WTC11 (cell line): ENCODE measurements around the gene SLC10A3. TPM values are rescaled to one million over a fixed set of nuclear protein-coding genes. Genes with fewer than 3 reads are reported as not detected.
A peak's percentile ranks its signal among the peaks of the same experiment; 100 is the strongest.

Experiments
- CBFB ChIP-seq: sonication (generic); formaldehyde crosslinking; IDR thresholded peaks from 2 replicates; pipeline ENCODE4 v1.8.1; 2022; ENCODE audit warnings: mild to moderate bottlenecking, low read depth, missing genetic modification reagents
- CDX4 ChIP-seq: fragments of 250-450 bp; sonication (Bioruptor Pico); IDR thresholded peaks from 2 replicates; pipeline ENCODE4 v1.9.0; 2021; ENCODE audit warnings: moderate library complexity, mild to moderate bottlenecking, inconsistent platforms, borderline replicate concordance
- ETV6 ChIP-seq: sonication (generic); formaldehyde crosslinking; IDR thresholded peaks from 2 replicates; pipeline ENCODE4 v1.8.1; 2022; ENCODE audit warnings: mild to moderate bottlenecking, missing genetic modification reagents
- FOXK1 ChIP-seq: sonication (generic); formaldehyde crosslinking; IDR thresholded peaks from 2 replicates; pipeline ENCODE4 v1.8.0; 2022; ENCODE audit warnings: mild to moderate bottlenecking, moderate library complexity, missing genetic modification reagents
- NR1H2 ChIP-seq: sonication (generic); formaldehyde crosslinking; IDR thresholded peaks from 2 replicates; pipeline ENCODE4 v1.9.0; 2021; ENCODE audit warnings: mild to moderate bottlenecking, moderate library complexity, missing genetic modification reagents
- PRDM15 ChIP-seq: sonication (generic); formaldehyde crosslinking; IDR thresholded peaks from 2 replicates; pipeline ENCODE4 v1.8.0; 2022; ENCODE audit warnings: missing genetic modification reagents
- PRRX2 ChIP-seq: fragments of 250-450 bp; sonication (Bioruptor Pico); IDR thresholded peaks from 2 replicates; pipeline ENCODE4 v1.8.0; 2021; ENCODE audit warnings: mild to moderate bottlenecking
- RORB ChIP-seq: fragments of 250-450 bp; sonication (Bioruptor Pico); IDR thresholded peaks from 2 replicates; pipeline ENCODE4 v1.9.0; 2021; ENCODE audit warnings: mild to moderate bottlenecking
- SOX15 ChIP-seq: fragments of 250-450 bp; sonication (Bioruptor Pico); IDR thresholded peaks from 2 replicates; pipeline ENCODE4 v1.9.0; 2021; ENCODE audit warnings: mild to moderate bottlenecking
- SP1 ChIP-seq: sonication (generic); formaldehyde crosslinking; conservative IDR thresholded peaks from 2 replicates; pipeline ENCODE4 v1.8.1; 2022; ENCODE audit warnings: missing genetic modification reagents
- TP53 ChIP-seq: sonication (generic); formaldehyde crosslinking; IDR thresholded peaks from 2 replicates; pipeline ENCODE4 v1.8.1; 2023; ENCODE audit warnings: mild to moderate bottlenecking, missing genetic modification reagents
- ZNF281 ChIP-seq: sonication (generic); formaldehyde crosslinking; IDR thresholded peaks from 2 replicates; pipeline ENCODE4 v1.8.0; 2023; ENCODE audit warnings: mild to moderate bottlenecking, missing genetic modification reagents
- ZNF512 ChIP-seq: sonication (generic); formaldehyde crosslinking; IDR thresholded peaks from 2 replicates; pipeline ENCODE4 v1.8.1; 2022; ENCODE audit warnings: missing genetic modification reagents, borderline replicate concordance
- total RNA-seq: library from RNA; stranded (reverse); gene quantifications from 3 replicates; pipeline ENCODE4 v1.2.3, GENCODE V29; 2021
- TF ChIP-seq, protein P1 (sequence below): fragments of 200-600 bp; IDR thresholded peaks from 2 replicates; pipeline ENCODE4 v1.8.0; 2022; ENCODE audit warnings: antibody characterized with exemption
- TF ChIP-seq, protein P2 (sequence below): sonication (generic); formaldehyde crosslinking; IDR thresholded peaks from 2 replicates; pipeline ENCODE4 v1.8.1; 2022; ENCODE audit warnings: mild to moderate bottlenecking, missing genetic modification reagents, moderate library complexity, borderline replicate concordance
- TF ChIP-seq, protein P3 (sequence below): fragments of 250-450 bp; sonication (Bioruptor Pico); IDR thresholded peaks from 2 replicates; pipeline ENCODE4 v2.1.2; 2022; ENCODE audit warnings: mild to moderate bottlenecking, moderate library complexity
- TF ChIP-seq, protein P4 (sequence below): sonication (generic); formaldehyde crosslinking; IDR thresholded peaks from 2 replicates; pipeline ENCODE4 v1.8.1; 2023; ENCODE audit warnings: mild to moderate bottlenecking, missing genetic modification reagents, moderate library complexity
- TF ChIP-seq, protein P5 (sequence below): fragments of 250-450 bp; sonication (Bioruptor Pico); IDR thresholded peaks from 2 replicates; pipeline ENCODE4 v1.9.0; 2021; ENCODE audit warnings: mild to moderate bottlenecking

The SLC10A3 gene
- total RNA-seq, 1 experiment from 2014 or later, result 9.8 TPM

DNA sequence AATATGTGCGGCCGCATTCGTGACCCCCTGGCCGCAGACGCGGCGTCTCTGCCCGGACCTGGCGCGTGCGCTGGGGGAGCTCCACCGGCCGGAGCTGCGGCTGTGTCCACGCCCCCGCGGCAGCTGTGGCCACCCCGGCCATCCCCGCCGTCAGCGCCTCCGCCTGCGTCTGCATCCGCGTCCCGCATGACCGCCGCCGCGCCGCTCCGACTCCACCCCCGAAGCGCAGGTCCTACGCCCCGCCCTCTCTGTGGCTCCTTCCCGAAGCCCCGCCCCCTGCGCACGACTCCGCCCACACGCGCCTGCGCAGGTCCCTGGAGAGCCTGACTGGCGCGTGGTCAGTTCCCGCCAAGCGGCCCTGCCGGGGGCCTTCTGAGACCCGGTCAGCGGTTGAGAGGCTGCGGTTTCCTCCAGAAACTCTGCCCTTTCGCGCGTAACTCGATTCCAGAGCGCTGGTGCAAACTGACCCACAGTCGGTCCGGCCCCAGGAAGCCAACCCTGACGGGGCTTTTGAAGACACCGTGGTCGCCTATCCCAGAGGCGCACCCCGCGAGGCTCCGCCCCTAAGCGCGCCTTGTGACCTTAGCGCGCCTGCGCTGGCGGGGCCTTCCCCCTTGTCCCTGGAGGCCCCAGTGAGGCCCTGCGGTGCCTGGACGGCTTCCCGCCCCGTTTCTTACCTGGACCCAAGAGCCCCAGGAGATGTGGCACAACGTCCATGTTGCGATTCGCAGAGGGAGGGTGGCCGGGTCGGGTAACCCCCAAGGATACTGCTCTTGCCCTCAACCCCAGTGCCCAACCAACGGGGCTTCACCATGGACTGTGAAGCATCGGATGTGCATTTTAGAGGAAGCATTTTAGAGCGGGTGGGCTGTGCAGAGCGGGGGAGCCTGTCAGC, 11.5 kb downstream of the SLC10A3 start, which contains the start of gene LAGE3 (continued):
- TF ChIP-seq TP53 (CRISPR knock-in tag) (peak; percentile 47; the same call in 1 of the 2 replicates), ETV6 (CRISPR knock-in tag) (peak; percentile 92), FOXK1 (peak; percentile 77), PRDM15 (CRISPR knock-in tag) (no peak; the same call in 1 of the 2 replicates), PRRX2 (CRISPR knock-in tag) (no peak), RORB (CRISPR knock-in tag) (no peak), CDX4 (CRISPR knock-in tag) (no peak), ZNF512 (CRISPR knock-in tag) (no peak), CBFB (CRISPR knock-in tag) (no peak), SOX15 (CRISPR knock-in tag) (no peak), ZNF281 (CRISPR knock-in tag) (peak; percentile 63; the same call in 1 of the 2 replicates), NR1H2 (CRISPR knock-in tag) (no peak; the same call in 1 of the 2 replicates), SP1 (peak; percentile 94)
- TF ChIP-seq, protein P1, sequence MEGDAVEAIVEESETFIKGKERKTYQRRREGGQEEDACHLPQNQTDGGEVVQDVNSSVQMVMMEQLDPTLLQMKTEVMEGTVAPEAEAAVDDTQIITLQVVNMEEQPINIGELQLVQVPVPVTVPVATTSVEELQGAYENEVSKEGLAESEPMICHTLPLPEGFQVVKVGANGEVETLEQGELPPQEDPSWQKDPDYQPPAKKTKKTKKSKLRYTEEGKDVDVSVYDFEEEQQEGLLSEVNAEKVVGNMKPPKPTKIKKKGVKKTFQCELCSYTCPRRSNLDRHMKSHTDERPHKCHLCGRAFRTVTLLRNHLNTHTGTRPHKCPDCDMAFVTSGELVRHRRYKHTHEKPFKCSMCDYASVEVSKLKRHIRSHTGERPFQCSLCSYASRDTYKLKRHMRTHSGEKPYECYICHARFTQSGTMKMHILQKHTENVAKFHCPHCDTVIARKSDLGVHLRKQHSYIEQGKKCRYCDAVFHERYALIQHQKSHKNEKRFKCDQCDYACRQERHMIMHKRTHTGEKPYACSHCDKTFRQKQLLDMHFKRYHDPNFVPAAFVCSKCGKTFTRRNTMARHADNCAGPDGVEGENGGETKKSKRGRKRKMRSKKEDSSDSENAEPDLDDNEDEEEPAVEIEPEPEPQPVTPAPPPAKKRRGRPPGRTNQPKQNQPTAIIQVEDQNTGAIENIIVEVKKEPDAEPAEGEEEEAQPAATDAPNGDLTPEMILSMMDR, result no peak
- TF ChIP-seq, protein P2, sequence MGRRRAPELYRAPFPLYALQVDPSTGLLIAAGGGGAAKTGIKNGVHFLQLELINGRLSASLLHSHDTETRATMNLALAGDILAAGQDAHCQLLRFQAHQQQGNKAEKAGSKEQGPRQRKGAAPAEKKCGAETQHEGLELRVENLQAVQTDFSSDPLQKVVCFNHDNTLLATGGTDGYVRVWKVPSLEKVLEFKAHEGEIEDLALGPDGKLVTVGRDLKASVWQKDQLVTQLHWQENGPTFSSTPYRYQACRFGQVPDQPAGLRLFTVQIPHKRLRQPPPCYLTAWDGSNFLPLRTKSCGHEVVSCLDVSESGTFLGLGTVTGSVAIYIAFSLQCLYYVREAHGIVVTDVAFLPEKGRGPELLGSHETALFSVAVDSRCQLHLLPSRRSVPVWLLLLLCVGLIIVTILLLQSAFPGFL (CRISPR knock-in tag), result no peak
- TF ChIP-seq, protein P3, sequence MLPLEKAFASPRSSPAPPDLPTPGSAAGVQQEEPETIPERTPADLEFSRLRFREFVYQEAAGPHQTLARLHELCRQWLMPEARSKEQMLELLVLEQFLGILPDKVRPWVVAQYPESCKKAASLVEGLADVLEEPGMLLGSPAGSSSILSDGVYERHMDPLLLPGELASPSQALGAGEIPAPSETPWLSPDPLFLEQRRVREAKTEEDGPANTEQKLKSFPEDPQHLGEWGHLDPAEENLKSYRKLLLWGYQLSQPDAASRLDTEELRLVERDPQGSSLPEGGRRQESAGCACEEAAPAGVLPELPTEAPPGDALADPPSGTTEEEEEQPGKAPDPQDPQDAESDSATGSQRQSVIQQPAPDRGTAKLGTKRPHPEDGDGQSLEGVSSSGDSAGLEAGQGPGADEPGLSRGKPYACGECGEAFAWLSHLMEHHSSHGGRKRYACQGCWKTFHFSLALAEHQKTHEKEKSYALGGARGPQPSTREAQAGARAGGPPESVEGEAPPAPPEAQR (CRISPR knock-in tag), result no peak
- TF ChIP-seq, protein P4, sequence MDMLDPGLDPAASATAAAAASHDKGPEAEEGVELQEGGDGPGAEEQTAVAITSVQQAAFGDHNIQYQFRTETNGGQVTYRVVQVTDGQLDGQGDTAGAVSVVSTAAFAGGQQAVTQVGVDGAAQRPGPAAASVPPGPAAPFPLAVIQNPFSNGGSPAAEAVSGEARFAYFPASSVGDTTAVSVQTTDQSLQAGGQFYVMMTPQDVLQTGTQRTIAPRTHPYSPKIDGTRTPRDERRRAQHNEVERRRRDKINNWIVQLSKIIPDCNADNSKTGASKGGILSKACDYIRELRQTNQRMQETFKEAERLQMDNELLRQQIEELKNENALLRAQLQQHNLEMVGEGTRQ (CRISPR knock-in tag), result peak; percentile 57
- TF ChIP-seq, protein P5, sequence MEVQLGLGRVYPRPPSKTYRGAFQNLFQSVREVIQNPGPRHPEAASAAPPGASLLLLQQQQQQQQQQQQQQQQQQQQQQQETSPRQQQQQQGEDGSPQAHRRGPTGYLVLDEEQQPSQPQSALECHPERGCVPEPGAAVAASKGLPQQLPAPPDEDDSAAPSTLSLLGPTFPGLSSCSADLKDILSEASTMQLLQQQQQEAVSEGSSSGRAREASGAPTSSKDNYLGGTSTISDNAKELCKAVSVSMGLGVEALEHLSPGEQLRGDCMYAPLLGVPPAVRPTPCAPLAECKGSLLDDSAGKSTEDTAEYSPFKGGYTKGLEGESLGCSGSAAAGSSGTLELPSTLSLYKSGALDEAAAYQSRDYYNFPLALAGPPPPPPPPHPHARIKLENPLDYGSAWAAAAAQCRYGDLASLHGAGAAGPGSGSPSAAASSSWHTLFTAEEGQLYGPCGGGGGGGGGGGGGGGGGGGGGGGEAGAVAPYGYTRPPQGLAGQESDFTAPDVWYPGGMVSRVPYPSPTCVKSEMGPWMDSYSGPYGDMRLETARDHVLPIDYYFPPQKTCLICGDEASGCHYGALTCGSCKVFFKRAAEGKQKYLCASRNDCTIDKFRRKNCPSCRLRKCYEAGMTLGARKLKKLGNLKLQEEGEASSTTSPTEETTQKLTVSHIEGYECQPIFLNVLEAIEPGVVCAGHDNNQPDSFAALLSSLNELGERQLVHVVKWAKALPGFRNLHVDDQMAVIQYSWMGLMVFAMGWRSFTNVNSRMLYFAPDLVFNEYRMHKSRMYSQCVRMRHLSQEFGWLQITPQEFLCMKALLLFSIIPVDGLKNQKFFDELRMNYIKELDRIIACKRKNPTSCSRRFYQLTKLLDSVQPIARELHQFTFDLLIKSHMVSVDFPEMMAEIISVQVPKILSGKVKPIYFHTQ (CRISPR knock-in tag), result no peak
